CD14-positive monocyte (primary cell): Measurements from ENCODE around the gene AMACR. TPM values are rescaled to one million over a fixed set of nuclear protein-coding genes. Genes with fewer than 3 reads are reported as not detected.

ENCODE experiments used
- DNase-seq, 3 donors: peaks; one replicate each; pipeline ENCODE4 v3.0.0-alpha.2; 2011 to 2022
- H2AFZ ChIP-seq: 2 replicates; pipeline ENCODE4 v1.6.0; 2012; ENCODE audit warnings: mild to moderate bottlenecking, low read depth, low read length, inconsistent platforms; ENCODE audit not compliant: insufficient read depth, poor library complexity, severe bottlenecking
- H3K27ac ChIP-seq, 2 donors: 1 replicate in 1 of 2; 2 replicates in 1 of 2; pipeline ENCODE4 v1.5.1; 2012 to 2013; ENCODE audit warnings: low read length in 2 of 2, control low read depth in 1 of 2, inconsistent platforms in 1 of 2, low read depth in 1 of 2, mild to moderate bottlenecking in 1 of 2
- H3K27me3 ChIP-seq, 2 donors: one replicate each; pipeline versions ENCODE4 v1.6.0 to v1.6.1; 2011 to 2013; ENCODE audit warnings: low read length in 2 of 2; ENCODE audit not compliant: control insufficient read depth in 2 of 2, insufficient read depth in 2 of 2
- H3K36me3 ChIP-seq, 2 donors: replicated peaks in 1 of 2; 1 replicate in 1 of 2; 2 replicates in 1 of 2; pipeline versions ENCODE4 v1.5.1 to v1.6.1; 2012 to 2013; ENCODE audit warnings: low read length in 2 of 2, control low read depth in 1 of 2, inconsistent platforms in 1 of 2, mild to moderate bottlenecking in 1 of 2; ENCODE audit not compliant: insufficient read depth in 2 of 2, control insufficient read depth in 1 of 2
- H3K4me1 ChIP-seq, 2 donors: 1 replicate in 1 of 2; 2 replicates in 1 of 2; pipeline versions ENCODE4 v1.5.1 to v1.6.1; 2012 to 2013; ENCODE audit warnings: low read length in 2 of 2, control low read depth in 1 of 2, inconsistent platforms in 1 of 2, mild to moderate bottlenecking in 1 of 2, moderate library complexity in 1 of 2; ENCODE audit not compliant: insufficient read depth in 2 of 2, control insufficient read depth in 1 of 2
- H3K4me2 ChIP-seq: replicated peaks from 2 replicates; pipeline ENCODE3; 2012; ENCODE audit warnings: low read length, moderate library complexity, mild to moderate bottlenecking; ENCODE audit not compliant: poor library complexity, severe bottlenecking; ENCODE audit errors: extremely low read depth
- H3K4me3 ChIP-seq, 3 experiments: fragments of 200-600 bp in 1 of 3; sonication (generic) in 1 of 3; replicated peaks in 1 of 3; 1 replicate in 2 of 3; 2 replicates in 1 of 3; pipeline ENCODE4 v1.5.1; 2011 to 2013; ENCODE audit warnings: low read length in 3 of 3, mild to moderate bottlenecking in 3 of 3, control low read depth in 2 of 3, low read depth in 2 of 3, inconsistent platforms in 1 of 3, moderate library complexity in 1 of 3
- H3K79me2 ChIP-seq: 2 replicates; pipeline ENCODE4 v1.6.0; 2012; ENCODE audit warnings: mild to moderate bottlenecking, control low read depth, inconsistent platforms, low read length, moderate library complexity; ENCODE audit not compliant: insufficient read depth
- H3K9ac ChIP-seq: 2 replicates; pipeline ENCODE4 v1.6.0; 2017; ENCODE audit warnings: low read length, mild to moderate bottlenecking; ENCODE audit not compliant: insufficient read depth, poor library complexity, severe bottlenecking
- H3K9me3 ChIP-seq, 2 donors: replicated peaks in 1 of 2; 1 replicate in 1 of 2; 2 replicates in 1 of 2; pipeline versions ENCODE4 v1.5.1 to v1.6.1; 2012 to 2013; ENCODE audit warnings: low read length in 2 of 2, control low read depth in 1 of 2; ENCODE audit not compliant: control insufficient read depth in 1 of 2, insufficient read depth in 1 of 2
- H4K20me1 ChIP-seq: 2 replicates; pipeline ENCODE4 v1.6.0; 2012; ENCODE audit warnings: mild to moderate bottlenecking, low read length, control low read depth, moderate library complexity; ENCODE audit not compliant: insufficient read depth
- H3K27ac Mint-ChIP-seq, 7 donors: one replicate each; pipeline ENCODE4 v1.8.0; 2020; ENCODE audit warnings: mild to moderate bottlenecking in 7 of 7, mixed read lengths in 7 of 7, moderate library complexity in 6 of 7, inconsistent platforms in 2 of 7
- H3K27me3 Mint-ChIP-seq, 3 donors: one replicate each; pipeline ENCODE4 v1.8.0; 2021 to 2022; ENCODE audit warnings: low read depth in 3 of 3, mild to moderate bottlenecking in 3 of 3, mixed read lengths in 3 of 3, moderate library complexity in 3 of 3, inconsistent platforms in 1 of 3
- H3K36me3 Mint-ChIP-seq, 2 donors: one replicate each; pipeline ENCODE4 v1.8.0; 2020; ENCODE audit warnings: mixed read lengths in 2 of 2, inconsistent platforms in 1 of 2, mild to moderate bottlenecking in 1 of 2
- H3K4me1 Mint-ChIP-seq: one replicate; pipeline ENCODE4 v1.8.0; 2020; ENCODE audit warnings: mild to moderate bottlenecking, mixed read lengths
- H3K4me3 Mint-ChIP-seq, 2 donors: one replicate each; pipeline ENCODE4 v1.8.0; 2020; ENCODE audit warnings: mild to moderate bottlenecking in 2 of 2, mixed read lengths in 2 of 2, moderate library complexity in 1 of 2
- H3K9me3 Mint-ChIP-seq, 7 donors: one replicate each; pipeline ENCODE4 v1.8.0; 2020 to 2022; ENCODE audit warnings: mixed read lengths in 7 of 7, mild to moderate bottlenecking in 6 of 7, moderate library complexity in 6 of 7, inconsistent platforms in 2 of 7
- CTCF ChIP-seq: fragments of 200-600 bp; IDR thresholded peaks from one replicate; pipeline ENCODE4 v1.8.0; 2022; ENCODE audit warnings: antibody characterized with exemption, mild to moderate bottlenecking
- WGBS: methylation state at CpG from one replicate; pipeline ENCODE4 v1.1.5; 2013; ENCODE audit warnings: missing lambda C conversion rate; ENCODE audit not compliant: insufficient coverage; 5-methylcytosine and 5-hydroxymethylcytosine counted together
- intact Hi-C, 2 donors: fragments of 100-400 bp; cut with micrococcal nuclease; formaldehyde crosslinking; loops; one replicate each; pipeline versions ENCODE4 v1.15.0 to v1.15.1; 2023
- polyA plus RNA-seq, 3 donors: library from polyadenylated mRNA; depleted of rRNA in 1 of 3; unstranded in 2 of 3; stranded (reverse) in 1 of 3; fragments of 300-500 nt in 2 of 3; fragments of >200 nt in 1 of 3; fragmentation: Illumina TruSeq in 2 of 3; gene quantifications; 1 replicate in 2 of 3; 2 replicates in 1 of 3; pipeline ENCODE4 v1.2.3, GENCODE V29; 2012 to 2021

The AMACR gene
- polyA plus RNA-seq, 3 donors: 1.2 to 6.1 (median 4.8) TPM

DNA sequence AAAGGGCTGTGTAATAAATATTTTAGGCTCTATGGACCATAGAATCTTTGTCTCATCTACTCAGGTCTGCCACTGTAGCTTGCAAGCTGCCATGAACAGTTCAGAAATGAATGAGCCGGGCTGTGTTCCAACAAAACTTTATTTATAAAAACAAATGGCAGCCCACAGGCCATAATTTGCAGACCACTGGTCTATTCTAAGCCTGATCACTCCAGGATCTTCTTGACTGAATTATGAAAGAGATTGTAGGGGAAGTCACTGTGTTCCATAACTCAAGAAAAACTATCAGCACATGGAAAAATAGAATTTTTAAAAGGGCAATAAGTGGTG, 46.5 kb upstream of the AMACR start:
- no peak for DNase-seq
- no peaks in the 10 kb centered on the region for H3K27me3 ChIP-seq
- H3K27ac ChIP-seq: no peak overlapping the region
- 83% methylated on average over 1 of the region's 1 CpG for WGBS
- Mint-ChIP-seq H3K27ac (no peak overlapping the region), H3K36me3 (peaks cover 14 to 21% of the 10 kb centered on the region in 2 donors), H3K4me3 (no peak overlapping the region), H3K9me3 (no peaks in the 10 kb centered on the region), H3K4me1 (no peaks in the 10 kb centered on the region), H3K27me3 (peaks cover 0 to 2% (median 0%) of the 10 kb centered on the region in 3 donors)
- no peaks in the 10 kb centered on the region for H3K79me2 ChIP-seq
- H4K20me1 ChIP-seq: no peaks in the 10 kb centered on the region
- H3K4me1 ChIP-seq: no peaks in the 10 kb centered on the region
- H3K4me2 ChIP-seq: no peak overlapping the region
- TF ChIP-seq CTCF: no peak
- no peak overlapping the region for H3K9ac ChIP-seq
- H2AFZ ChIP-seq: no peak overlapping the region
- intact Hi-C loops: no loop called here
- H3K9me3 ChIP-seq: no peaks in the 10 kb centered on the region
- no peaks in the 10 kb centered on the region for H3K36me3 ChIP-seq
- no peak overlapping the region for H3K4me3 ChIP-seq

DNA sequence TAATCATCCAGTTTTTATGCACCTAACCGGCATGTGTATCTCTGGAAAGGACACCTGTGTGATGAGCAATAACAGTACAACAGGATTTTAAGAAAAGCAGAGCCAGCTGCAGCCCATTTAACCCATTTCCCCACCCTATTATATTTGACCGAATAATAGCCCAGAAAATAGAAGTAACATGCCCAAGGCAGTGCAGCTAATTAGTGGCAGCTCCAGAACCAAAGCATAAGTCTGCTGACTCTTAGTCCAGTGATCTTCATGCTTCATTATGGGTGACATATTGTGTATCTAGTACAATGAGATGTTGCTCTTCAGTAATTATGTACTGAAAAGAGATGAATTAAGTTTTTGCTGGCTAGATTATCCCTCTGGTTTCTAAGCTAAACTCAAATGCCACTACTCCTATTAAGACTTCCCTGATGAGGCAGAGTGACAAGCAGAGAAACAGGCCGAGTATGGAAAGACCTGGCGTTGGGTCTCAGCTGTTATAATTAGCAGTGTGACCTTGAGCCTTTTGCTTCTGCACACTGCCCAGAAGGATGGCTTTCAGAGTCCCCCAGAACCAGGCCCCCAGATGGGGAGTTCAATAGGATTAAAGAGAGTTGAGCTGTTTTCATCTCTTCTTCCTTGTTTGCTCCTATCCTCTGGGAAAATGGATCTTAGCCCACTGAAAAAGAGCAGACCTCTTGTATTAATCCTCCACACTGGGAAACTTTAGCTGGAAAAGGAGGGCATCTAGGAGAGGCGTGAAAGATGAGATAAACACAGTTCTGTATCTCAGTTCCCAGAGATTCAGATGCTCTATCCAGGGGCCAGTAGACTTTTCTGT, 45.9 kb upstream of the AMACR start:
- H3K27me3 ChIP-seq: no peaks in the 10 kb centered on the region
- no peaks in the 10 kb centered on the region for H4K20me1 ChIP-seq
- H2AFZ ChIP-seq: no peak overlapping the region
- no peak for DNase-seq
- Mint-ChIP-seq H3K27me3 (peaks cover 0 to 2% (median 0%) of the 10 kb centered on the region in 3 donors), H3K4me1 (peaks cover 1% of the 10 kb centered on the region), H3K36me3 (peaks cover 14 to 21% of the 10 kb centered on the region in 2 donors), H3K4me3 (no peak overlapping the region), H3K27ac (no peak overlapping the region), H3K9me3 (no peaks in the 10 kb centered on the region)
- no peak overlapping the region for H3K4me3 ChIP-seq
- H3K9ac ChIP-seq: no peak overlapping the region
- no peak overlapping the region for H3K27ac ChIP-seq
- no peak overlapping the region for H3K4me2 ChIP-seq
- 94% methylated on average over 3 of the region's 5 CpGs for WGBS
- intact Hi-C loops: no loop called here
- H3K36me3 ChIP-seq: no peaks in the 10 kb centered on the region
- no peaks in the 10 kb centered on the region for H3K9me3 ChIP-seq
- no peak for TF ChIP-seq CTCF
- H3K4me1 ChIP-seq: peaks cover under 1% of the 10 kb centered on the region in 2 donors
- no peaks in the 10 kb centered on the region for H3K79me2 ChIP-seq
